Measurements from ENCODE around the gene PSMC3.

Gene PSMC3

GRCh38 chr11:47393163-47394049, 32.8 kb downstream of the PSMC3 start:
- no peak for DNase-seq

GRCh38 chr11:47392546-47393162, 33.6 kb downstream of the PSMC3 start:
- no peak for DNase-seq

- no peak for DNase-seq
These were observed 34.4 kb downstream of the PSMC3 start for GRCh38 chr11:47391711-47392432.

- no peak for DNase-seq
These were observed 35.1 kb downstream of the PSMC3 start for GRCh38 chr11:47391077-47391583.

- no peak for DNase-seq
These were observed 35.8 kb downstream of the PSMC3 start for GRCh38 chr11:47390422-47390760.

- no peak for DNase-seq
These were observed 36.4 kb downstream of the PSMC3 start for GRCh38 chr11:47389577-47390421.

- DNase-seq = no peak
These were observed 37.3 kb downstream of the PSMC3 start for GRCh38 chr11:47388697-47389576.

- no peak for DNase-seq
These were observed 38.1 kb downstream of the PSMC3 start for GRCh38 chr11:47387944-47388696.

GRCh38 chr11:47384498-47384897, 41.7 kb downstream of the PSMC3 start:
- no peak for DNase-seq

- DNase-seq = no peak
These were observed 43.2 kb downstream of the PSMC3 start for GRCh38 chr11:47383071-47383470.

GRCh38 chr11:47380078-47380477, 46.2 kb downstream of the PSMC3 start:
- no peak for DNase-seq

GRCh38 chr11:47379317-47379716, 46.9 kb downstream of the PSMC3 start:
- no peak for DNase-seq

GRCh38 chr11:47378836-47379170, 47.4 kb downstream of the PSMC3 start:
- no peak for DNase-seq

GRCh38 chr11:47378010-47378835, 48.0 kb downstream of the PSMC3 start, which contains the start of gene SPI1:
TSS of gene SPI1 (minus strand) at chr11:47378547. CDS start at chr11:47378353, 194 bp downstream.
- no peak for DNase-seq

- no peak for DNase-seq
These were observed 48.6 kb downstream of the PSMC3 start for GRCh38 chr11:47377571-47378009.

- no peak for DNase-seq
These were observed 49.5 kb downstream of the PSMC3 start for GRCh38 chr11:47376525-47377371.

GRCh38 chr11:47376107-47376524, 50.1 kb downstream of the PSMC3 start:
- no peak for DNase-seq

GRCh38 chr11:47375546-47376085, 50.6 kb downstream of the PSMC3 start:
- no peak for DNase-seq

All from activated naive CD4-positive, alpha-beta T cell treated with Interleukin-2 at 50 U/mL for 16 hours (primary cell).